ENCODE measurements around the gene PABPN1L.
"Not testable (repeated sequence)": the region's sequence is repeated elsewhere in the genome, so short reads cannot be mapped to it uniquely, and the experiment has no call there.

The PABPN1L gene

DNA sequence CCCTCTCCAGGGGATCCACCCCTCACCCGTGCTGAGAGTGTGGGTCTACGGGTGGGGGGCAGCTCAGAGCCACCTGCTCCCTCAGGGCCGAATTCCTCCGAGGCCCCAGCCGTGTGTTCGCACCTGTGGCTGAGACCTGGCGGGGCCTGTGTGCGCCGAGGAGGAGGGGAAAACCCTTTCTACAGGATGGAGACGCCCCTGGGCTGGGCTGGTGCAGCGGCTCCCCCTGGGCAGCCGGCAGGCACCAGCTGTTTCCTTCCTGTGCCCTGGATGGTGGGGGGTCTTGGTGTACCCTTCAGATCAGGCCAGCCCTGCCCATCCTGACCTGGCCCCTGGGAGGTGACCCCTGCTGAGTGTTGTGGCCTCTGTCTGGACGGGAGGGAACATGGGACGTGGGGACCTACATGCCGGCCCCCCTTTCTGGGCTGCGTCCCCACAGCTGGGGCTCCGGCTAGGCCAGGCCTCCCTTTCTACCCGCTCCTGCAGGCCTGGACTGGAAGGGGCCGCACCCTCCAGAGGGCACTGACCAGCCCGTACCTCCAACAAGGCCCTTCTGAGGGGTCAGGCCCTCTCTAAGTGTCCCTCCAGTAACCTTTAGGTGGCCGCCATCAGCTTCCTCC is 28.3 kb upstream of the PABPN1L start:
- TF ChIP-seq, protein P1, sequence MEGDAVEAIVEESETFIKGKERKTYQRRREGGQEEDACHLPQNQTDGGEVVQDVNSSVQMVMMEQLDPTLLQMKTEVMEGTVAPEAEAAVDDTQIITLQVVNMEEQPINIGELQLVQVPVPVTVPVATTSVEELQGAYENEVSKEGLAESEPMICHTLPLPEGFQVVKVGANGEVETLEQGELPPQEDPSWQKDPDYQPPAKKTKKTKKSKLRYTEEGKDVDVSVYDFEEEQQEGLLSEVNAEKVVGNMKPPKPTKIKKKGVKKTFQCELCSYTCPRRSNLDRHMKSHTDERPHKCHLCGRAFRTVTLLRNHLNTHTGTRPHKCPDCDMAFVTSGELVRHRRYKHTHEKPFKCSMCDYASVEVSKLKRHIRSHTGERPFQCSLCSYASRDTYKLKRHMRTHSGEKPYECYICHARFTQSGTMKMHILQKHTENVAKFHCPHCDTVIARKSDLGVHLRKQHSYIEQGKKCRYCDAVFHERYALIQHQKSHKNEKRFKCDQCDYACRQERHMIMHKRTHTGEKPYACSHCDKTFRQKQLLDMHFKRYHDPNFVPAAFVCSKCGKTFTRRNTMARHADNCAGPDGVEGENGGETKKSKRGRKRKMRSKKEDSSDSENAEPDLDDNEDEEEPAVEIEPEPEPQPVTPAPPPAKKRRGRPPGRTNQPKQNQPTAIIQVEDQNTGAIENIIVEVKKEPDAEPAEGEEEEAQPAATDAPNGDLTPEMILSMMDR (IDR thresholded peaks at IDR 0.05; ENCODE audit: low read depth, low read length), result no peak
- no peak for DNase-seq (ENCODE audit: low read depth, low spot score)

DNA sequence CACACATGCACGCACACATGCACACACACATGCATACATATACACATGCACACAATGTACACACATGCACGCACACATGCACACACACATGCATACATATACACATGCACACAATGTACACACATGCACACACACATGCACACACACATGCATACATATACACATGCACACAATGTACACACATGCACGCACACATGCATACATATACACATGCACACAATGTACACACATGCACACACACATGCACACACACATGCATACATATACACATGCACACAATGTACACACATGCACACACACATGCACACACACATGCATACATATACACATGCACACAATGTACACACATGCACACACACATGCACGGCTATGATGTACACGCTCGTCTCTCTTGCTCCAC is 27.8 kb upstream of the PABPN1L start:
- not testable (repeated sequence) for DNase-seq (ENCODE audit: low read depth, low spot score)

More for the DNA sequence above, 28.3 kb upstream of the PABPN1L start:
- in situ Hi-C loops (cut with HindIII; ENCODE audit: low sequenced_read_pairs), result no loop called here
- H3K4me3 ChIP-seq (ENCODE audit: low read depth, low read length), result no peak overlapping the region

DNA sequence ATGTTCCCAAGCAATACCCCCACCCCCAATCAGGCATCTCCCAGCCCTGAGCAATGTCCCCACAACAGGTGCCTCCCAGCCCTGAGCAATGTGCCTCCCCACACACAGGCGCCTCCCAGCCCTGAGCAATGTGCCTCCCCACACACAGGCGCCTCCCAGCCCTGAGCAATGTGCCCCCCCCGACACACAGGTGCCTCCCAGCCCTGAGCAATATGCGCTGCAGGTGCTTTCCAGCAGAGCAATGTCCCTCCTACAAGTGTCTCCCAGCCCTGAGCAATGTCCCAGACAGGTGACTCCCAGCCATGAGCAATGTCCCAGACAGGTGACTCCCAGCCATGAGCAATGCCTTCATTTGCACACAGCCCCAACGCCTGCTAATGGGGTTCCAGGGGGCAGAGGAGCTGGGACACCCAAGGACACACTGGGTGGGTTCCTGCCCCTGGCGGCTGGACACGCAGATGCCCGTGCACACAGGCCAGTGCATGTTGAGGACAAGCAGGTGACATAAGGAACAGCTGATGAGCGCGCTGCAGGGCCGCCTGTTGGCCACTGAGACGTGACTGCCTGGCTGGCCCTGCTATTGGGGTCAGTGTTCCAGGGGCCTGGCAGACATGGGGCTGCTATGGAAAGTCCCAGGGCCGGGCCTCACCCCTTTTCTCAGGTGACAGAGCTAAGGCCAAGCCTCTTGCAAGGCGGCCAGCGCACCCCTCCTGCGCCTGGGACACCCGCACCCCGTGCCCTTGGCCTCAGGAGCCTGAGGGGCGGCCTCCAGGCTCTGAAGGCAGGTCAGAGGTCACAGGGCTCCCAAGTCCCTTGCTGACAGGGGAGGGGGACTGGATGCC is 26.9 kb upstream of the PABPN1L start:
- in situ Hi-C loops (cut with HindIII; ENCODE audit: low sequenced_read_pairs), result no loop called here
- H3K4me3 ChIP-seq (ENCODE audit: low read depth, low read length), result no peak overlapping the region
- TF ChIP-seq, protein P1 (IDR thresholded peaks at IDR 0.05; ENCODE audit: low read depth, low read length), result no peak
- DNase-seq (ENCODE audit: low read depth, low spot score), result no peak

More for the DNA sequence above, 27.8 kb upstream of the PABPN1L start:
- in situ Hi-C loops (cut with HindIII; ENCODE audit: low sequenced_read_pairs); H3K4me3 ChIP-seq (ENCODE audit: low read depth, low read length): not testable (repeated sequence)

DNA sequence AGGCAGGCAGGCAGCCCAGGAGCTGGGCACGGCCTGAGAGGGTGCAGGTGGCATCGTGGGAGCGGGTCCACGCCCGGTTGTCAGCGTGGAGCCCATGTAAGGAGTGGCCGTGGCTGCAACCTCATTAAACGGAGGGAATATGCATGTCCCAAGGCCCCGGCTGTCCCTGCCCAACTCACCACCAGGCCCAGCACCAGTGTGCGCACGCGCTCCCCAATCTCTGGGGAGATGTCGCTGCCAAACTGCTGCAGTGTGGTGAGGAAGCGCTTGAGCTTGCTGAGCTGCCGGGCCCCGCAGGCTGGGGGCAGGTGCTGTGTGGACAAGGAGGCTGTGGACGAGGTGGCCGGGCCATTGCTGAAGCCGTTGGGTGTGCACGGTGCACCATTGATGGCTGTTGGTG is 25.6 kb upstream of the PABPN1L start:
- H3K4me3 ChIP-seq (ENCODE audit: low read depth, low read length), result no peak overlapping the region
- in situ Hi-C loops (cut with HindIII; ENCODE audit: low sequenced_read_pairs), result no loop called here
- no peak for DNase-seq (ENCODE audit: low read depth, low spot score)
- TF ChIP-seq, protein P1 (IDR thresholded peaks at IDR 0.05; ENCODE audit: low read depth, low read length), result no peak

DNA sequence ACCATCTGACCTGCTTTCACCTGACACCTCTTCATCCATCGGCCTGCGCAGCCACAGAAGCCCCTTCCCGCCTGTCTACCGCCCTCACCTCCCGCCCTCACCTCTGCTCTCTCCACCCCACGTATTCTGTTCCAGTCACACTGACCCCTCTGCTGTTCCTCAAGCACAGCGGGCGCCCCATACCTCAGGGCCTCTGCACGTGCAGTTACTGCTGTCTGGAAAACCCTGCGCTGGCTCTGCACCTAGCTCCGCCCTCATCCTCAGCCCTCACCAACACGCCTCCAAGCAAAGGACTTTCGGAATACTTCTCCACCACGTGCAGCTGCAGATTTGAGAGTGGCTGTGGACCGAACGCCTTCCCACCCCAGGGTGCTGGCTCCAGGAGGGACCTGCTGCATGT is 24.6 kb upstream of the PABPN1L start:
- TF ChIP-seq, protein P1 (IDR thresholded peaks at IDR 0.05; ENCODE audit: low read depth, low read length), result no peak
- no peak for DNase-seq (ENCODE audit: low read depth, low spot score)
- no peak overlapping the region for H3K4me3 ChIP-seq (ENCODE audit: low read depth, low read length)
- in situ Hi-C loops (cut with HindIII; ENCODE audit: low sequenced_read_pairs), result no loop called here

DNA sequence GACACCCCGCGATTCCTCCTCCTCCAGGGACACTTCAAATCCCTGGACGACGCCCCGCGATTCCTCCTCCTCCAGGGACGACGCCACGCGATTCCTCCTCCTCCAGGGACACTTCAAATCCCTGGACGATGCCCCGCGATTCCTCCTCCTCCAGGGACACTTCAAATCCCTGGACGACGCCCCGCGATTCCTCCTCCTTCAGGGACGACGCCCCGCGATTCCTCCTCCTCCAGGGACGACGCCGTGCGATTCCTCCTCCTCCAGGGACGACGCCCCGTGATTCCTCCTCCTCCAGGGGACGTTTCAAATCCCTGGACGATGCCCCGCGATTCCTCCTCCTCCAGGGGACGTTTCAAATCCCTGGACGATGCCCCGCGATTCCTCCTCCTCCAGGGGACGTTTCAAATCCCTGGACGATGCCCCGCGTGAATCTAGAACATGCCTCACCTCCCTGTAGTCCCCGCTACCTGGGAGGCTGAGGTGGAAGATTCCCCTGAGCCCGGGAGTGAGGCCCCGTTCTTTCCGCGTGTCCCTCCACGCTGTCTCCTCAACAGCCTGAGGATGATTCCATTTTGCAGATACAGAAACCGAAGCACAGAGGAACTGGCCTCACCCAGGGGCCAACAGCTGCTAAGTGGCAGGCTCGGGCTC is 23.4 kb upstream of the PABPN1L start:
- in situ Hi-C loops (cut with HindIII; ENCODE audit: low sequenced_read_pairs); DNase-seq (ENCODE audit: low read depth, low spot score); H3K4me3 ChIP-seq (ENCODE audit: low read depth, low read length): not testable (repeated sequence)

DNA sequence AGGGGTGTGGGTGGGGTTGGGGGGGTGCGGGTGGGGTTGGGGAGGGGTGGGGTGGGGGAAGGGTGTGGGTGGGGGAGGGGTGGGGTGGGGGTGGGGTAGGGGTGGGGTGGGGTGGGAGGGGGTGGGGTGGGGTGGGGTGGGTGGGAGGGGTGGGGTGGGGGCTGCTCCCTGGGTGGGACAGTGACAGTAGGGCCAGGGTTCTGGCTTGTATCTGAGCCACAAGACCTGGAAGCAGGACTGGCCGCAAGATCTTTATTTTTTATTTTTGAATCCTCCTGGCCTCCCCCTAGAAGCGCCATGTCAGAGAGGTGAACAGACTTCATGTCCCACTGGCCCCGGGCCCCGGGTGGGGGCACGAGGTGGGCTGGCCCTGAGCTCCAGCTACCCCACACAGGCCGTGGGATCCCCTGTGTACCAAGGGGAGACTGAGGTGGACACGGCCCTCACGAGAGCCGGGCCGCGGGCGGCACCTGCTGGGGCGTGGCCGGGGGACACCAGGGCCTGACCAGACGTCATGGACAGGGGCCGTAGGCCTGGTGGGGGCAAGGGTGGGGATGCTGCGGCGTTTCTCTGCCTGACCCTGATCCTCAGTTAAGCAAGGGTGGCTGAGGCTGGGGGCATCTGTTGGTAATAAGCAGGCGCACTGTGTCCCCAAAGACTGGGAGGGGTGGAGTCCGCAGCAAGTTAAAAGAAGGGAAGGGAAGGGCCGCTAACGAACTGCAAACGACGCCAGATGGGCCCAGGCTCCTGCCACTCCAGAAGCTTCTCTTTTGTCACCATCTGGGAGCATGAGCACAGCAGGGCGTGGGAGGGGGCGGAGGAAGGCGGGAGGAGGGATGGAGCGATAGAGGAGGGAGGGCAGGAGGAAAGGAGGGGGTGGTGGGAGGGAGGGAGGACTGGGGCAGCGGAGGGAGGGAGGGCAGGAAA is 22.3 kb upstream of the PABPN1L start:
- in situ Hi-C loops (cut with HindIII; ENCODE audit: low sequenced_read_pairs), result no loop called here
- TF ChIP-seq, protein P1 (IDR thresholded peaks at IDR 0.05; ENCODE audit: low read depth, low read length), result no peak

More for the DNA sequence above, 22.3 kb upstream of the PABPN1L start:
- DNase-seq (ENCODE audit: low read depth, low spot score), result no peak
- no peak overlapping the region for H3K4me3 ChIP-seq (ENCODE audit: low read depth, low read length)
